Measurements from ENCODE around the gene CHML. TPM values are rescaled to one million over a fixed set of nuclear protein-coding genes. Genes with fewer than 3 reads are reported as not detected.

Gene CHML
- total RNA-seq, 4 donors from 2014 or later = 8.0 to 14.3 (median 12.1) TPM

GRCh38 chr1:241678536-241678935, 38.4 kb upstream of the CHML start:
- H3K27ac ChIP-seq = no peak overlapping the region
- no peak for DNase-seq (ENCODE audit: low spot score in 2 of 2)
- no peak overlapping the region for H3K4me3 ChIP-seq
- no peaks in the 10 kb centered on the region for H3K4me1 ChIP-seq
- H3K27me3 ChIP-seq = no peaks in the 10 kb centered on the region
- 81% methylated on average over 2 of the region's 2 CpGs for WGBS
- no peaks in the 10 kb centered on the region for H3K9me3 ChIP-seq
- TF ChIP-seq POLR2AphosphoS5 (IDR thresholded peaks at IDR 0.05) = no peak
- TF ChIP-seq POLR2A (IDR thresholded peaks at IDR 0.05) = no peak
- no peak for TF ChIP-seq CTCF (IDR thresholded peaks at IDR 0.05)
- no peak for TF ChIP-seq EP300 (IDR thresholded peaks at IDR 0.05)
- H3K36me3 ChIP-seq = no peaks in the 10 kb centered on the region

- Histone ChIP-seq H3K9me3 (no peaks in the 10 kb centered on the region), H3K4me1 (no peaks in the 10 kb centered on the region), H3K4me3 (no peak overlapping the region), H3K36me3 (no peaks in the 10 kb centered on the region), H3K27me3 (no peaks in the 10 kb centered on the region), H3K27ac (no peak overlapping the region)
- TF ChIP-seq POLR2A (IDR thresholded peaks at IDR 0.05) (no peak), CTCF (IDR thresholded peaks at IDR 0.05) (no peak), EP300 (IDR thresholded peaks at IDR 0.05) (no peak), POLR2AphosphoS5 (IDR thresholded peaks at IDR 0.05) (no peak)
- WGBS = 67% methylated on average over 5 of the region's 5 CpGs
- no peak for DNase-seq (ENCODE audit: low spot score in 2 of 2)
Observed at GRCh38 chr1:241677201-241677600, 37.0 kb upstream of the CHML start.

- Histone ChIP-seq H3K27ac (no peak overlapping the region), H3K9me3 (no peaks in the 10 kb centered on the region), H3K27me3 (no peaks in the 10 kb centered on the region), H3K4me3 (no peak overlapping the region), H3K36me3 (no peaks in the 10 kb centered on the region), H3K4me1 (no peaks in the 10 kb centered on the region)
- 59% methylated on average over 4 of the region's 4 CpGs for WGBS
- TF ChIP-seq CTCF (IDR thresholded peaks at IDR 0.05) = no peak
- TF ChIP-seq POLR2AphosphoS5 (IDR thresholded peaks at IDR 0.05) = no peak
- no peak for TF ChIP-seq POLR2A (IDR thresholded peaks at IDR 0.05)
- no peak for TF ChIP-seq EP300 (IDR thresholded peaks at IDR 0.05)
- no peak for DNase-seq (ENCODE audit: low spot score in 2 of 2)
Observed at GRCh38 chr1:241675983-241676382, 35.8 kb upstream of the CHML start.

GRCh38 chr1:241674805-241675384, 34.7 kb upstream of the CHML start:
- 94% methylated on average over 1 of the region's 1 CpG for WGBS
- Histone ChIP-seq H3K36me3 (no peaks in the 10 kb centered on the region), H3K27me3 (no peaks in the 10 kb centered on the region), H3K9me3 (no peaks in the 10 kb centered on the region), H3K4me3 (no peak overlapping the region), H3K27ac (no peak overlapping the region), H3K4me1 (no peaks in the 10 kb centered on the region)
- no peak for TF ChIP-seq POLR2AphosphoS5 (IDR thresholded peaks at IDR 0.05)
- no peak for TF ChIP-seq POLR2A (IDR thresholded peaks at IDR 0.05)
- TF ChIP-seq EP300 (IDR thresholded peaks at IDR 0.05) = no peak
- no peak for TF ChIP-seq CTCF (IDR thresholded peaks at IDR 0.05)
- DNase-seq (ENCODE audit: low spot score in 2 of 2) = no peak

- Histone ChIP-seq H3K4me3 (no peak overlapping the region), H3K27ac (no peak overlapping the region), H3K27me3 (no peaks in the 10 kb centered on the region), H3K9me3 (no peaks in the 10 kb centered on the region), H3K36me3 (no peaks in the 10 kb centered on the region), H3K4me1 (no peaks in the 10 kb centered on the region)
- no peak for TF ChIP-seq POLR2AphosphoS5 (IDR thresholded peaks at IDR 0.05)
- no peak for TF ChIP-seq EP300 (IDR thresholded peaks at IDR 0.05)
- no peak for TF ChIP-seq CTCF (IDR thresholded peaks at IDR 0.05)
- no peak for TF ChIP-seq POLR2A (IDR thresholded peaks at IDR 0.05)
- 92% methylated on average over 1 of the region's 1 CpG for WGBS
- no peak for DNase-seq (ENCODE audit: low spot score in 2 of 2)
Observed at GRCh38 chr1:241672301-241672700, 32.1 kb upstream of the CHML start.
